Mesodermal cell (in vitro differentiated cells): ENCODE data around the gene PEAR1.
A peak's percentile ranks its signal among the peaks of the same experiment; 100 is the strongest.

ENCODE experiments used
- H3K27ac ChIP-seq: 2 replicates; pipeline ENCODE4 v1.7.0; 2013; ENCODE audit warnings: mild to moderate bottlenecking, low read depth, low read length, moderate library complexity; ENCODE audit not compliant: severe bottlenecking
- H3K36me3 ChIP-seq: 2 replicates; pipeline ENCODE4 v1.7.1; 2013; ENCODE audit warnings: mild to moderate bottlenecking, low read length, moderate library complexity; ENCODE audit not compliant: control insufficient read depth, insufficient read depth
- H3K4me1 ChIP-seq: one replicate; pipeline ENCODE4 v1.7.1; 2013; ENCODE audit warnings: mild to moderate bottlenecking, low read length; ENCODE audit not compliant: insufficient read depth, control insufficient read depth, poor library complexity, severe bottlenecking
- H3K4me3 ChIP-seq: 2 replicates; pipeline ENCODE4 v1.7.0; 2013; ENCODE audit warnings: low read length, control low read depth, mild to moderate bottlenecking; ENCODE audit not compliant: insufficient read depth, poor library complexity, severe bottlenecking; ENCODE audit errors: extremely low read depth
- H3K9me3 ChIP-seq: 2 replicates; pipeline ENCODE4 v1.7.1; 2013; ENCODE audit warnings: mild to moderate bottlenecking, low read length, moderate library complexity; ENCODE audit not compliant: control insufficient read depth
- WGBS, 2 experiments: methylation state at CpG; one replicate each; pipeline ENCODE4 v1.1.5; 2013; ENCODE audit warnings: missing lambda C conversion rate in 2 of 2; ENCODE audit not compliant: insufficient coverage in 2 of 2; 5-methylcytosine and 5-hydroxymethylcytosine counted together

The PEAR1 gene

GRCh38 chr1:156910309-156910782 is 16.8 kb downstream of the PEAR1 start:
- Histone ChIP-seq H3K4me1 (peaks cover 36% of the 10 kb centered on the region), H3K4me3 (no peak overlapping the region), H3K9me3 (peaks cover 6% of the 10 kb centered on the region), H3K36me3 (peaks cover 89% of the 10 kb centered on the region), H3K27ac (no peak overlapping the region)
- 42 to 47% methylated on average over 10 of the region's 18 CpGs for WGBS, 2 experiments

GRCh38 chr1:156911577-156912298 is 18.2 kb downstream of the PEAR1 start:
- no peak overlapping the region for H3K27ac ChIP-seq
- WGBS, 2 experiments: 92 to 93% methylated on average over 3 of the region's 6 CpGs
- H3K36me3 ChIP-seq: peaks cover 89% of the 10 kb centered on the region
- no peak overlapping the region for H3K4me3 ChIP-seq
- no peaks in the 10 kb centered on the region for H3K9me3 ChIP-seq
- H3K4me1 ChIP-seq: peaks cover 33% of the 10 kb centered on the region

DNA sequence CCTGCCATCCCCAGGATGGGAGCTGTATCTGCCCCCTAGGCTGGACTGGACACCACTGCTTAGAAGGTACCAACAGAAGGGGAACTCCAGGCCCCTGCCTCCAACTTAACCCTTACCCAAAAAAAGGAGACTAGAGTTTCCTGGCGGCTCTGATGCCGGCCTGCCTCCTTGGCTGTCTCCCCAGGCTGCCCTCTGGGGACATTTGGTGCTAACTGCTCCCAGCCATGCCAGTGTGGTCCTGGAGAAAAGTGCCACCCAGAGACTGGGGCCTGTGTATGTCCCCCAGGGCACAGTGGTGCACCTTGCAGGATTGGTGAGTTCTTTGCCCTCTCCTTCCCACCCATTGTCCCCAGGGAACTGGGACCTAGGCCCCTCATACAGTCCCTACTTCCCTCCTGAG is 18.8 kb downstream of the PEAR1 start:
- no peak overlapping the region for H3K4me3 ChIP-seq
- 90 to 91% methylated on average over 2 of the region's 2 CpGs for WGBS, 2 experiments
- peaks cover 27% of the 10 kb centered on the region for H3K4me1 ChIP-seq
- no peak overlapping the region for H3K27ac ChIP-seq
- H3K9me3 ChIP-seq: no peaks in the 10 kb centered on the region
- peaks cover 89% of the 10 kb centered on the region for H3K36me3 ChIP-seq

DNA sequence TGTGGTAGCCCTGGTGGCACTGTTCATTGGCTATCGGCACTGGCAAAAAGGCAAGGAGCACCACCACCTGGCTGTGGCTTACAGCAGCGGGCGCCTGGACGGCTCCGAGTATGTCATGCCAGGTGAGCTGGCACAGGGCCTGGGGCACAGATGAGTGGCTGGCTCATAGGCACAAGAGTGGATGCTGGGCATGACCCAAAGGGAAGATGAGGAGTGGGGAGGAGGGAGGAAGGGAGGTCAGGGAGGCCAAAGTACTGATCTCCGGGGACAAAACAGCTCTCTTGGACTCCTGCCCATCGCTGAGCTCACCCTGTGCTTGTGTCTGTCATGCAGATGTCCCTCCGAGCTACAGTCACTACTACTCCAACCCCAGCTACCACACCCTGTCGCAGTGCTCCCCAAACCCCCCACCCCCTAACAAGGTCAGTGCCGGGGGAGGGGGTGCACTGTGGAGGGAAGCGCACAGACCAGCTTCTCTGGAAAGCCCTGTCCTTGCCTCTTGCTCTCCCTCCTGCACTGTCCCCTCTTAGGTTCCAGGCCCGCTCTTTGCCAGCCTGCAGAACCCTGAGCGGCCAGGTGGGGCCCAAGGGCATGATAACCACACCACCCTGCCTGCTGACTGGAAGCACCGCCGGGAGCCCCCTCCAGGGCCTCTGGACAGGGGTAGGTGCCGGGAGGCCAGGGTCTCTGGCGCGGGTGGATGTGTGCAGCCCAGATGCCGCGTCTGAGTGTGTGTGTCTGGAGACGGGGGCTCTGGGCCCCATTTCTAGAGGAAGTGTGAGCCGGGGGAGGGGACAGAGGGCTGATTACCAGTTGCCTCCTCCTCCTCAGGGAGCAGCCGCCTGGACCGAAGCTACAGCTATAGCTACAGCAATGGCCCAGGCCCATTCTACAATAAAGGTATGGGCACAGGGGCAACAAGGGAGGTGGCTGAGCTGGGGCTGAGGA is 19.6 kb downstream of the PEAR1 start:
- peaks cover 90% of the 10 kb centered on the region for H3K36me3 ChIP-seq
- H3K4me1 ChIP-seq: peaks cover 23% of the 10 kb centered on the region
- H3K9me3 ChIP-seq: no peaks in the 10 kb centered on the region
- H3K27ac ChIP-seq: no peak overlapping the region
- WGBS, 2 experiments: 82 to 91% methylated on average over 11 to 16 of the region's 24 CpGs
- H3K4me3 ChIP-seq: no peak overlapping the region

DNA sequence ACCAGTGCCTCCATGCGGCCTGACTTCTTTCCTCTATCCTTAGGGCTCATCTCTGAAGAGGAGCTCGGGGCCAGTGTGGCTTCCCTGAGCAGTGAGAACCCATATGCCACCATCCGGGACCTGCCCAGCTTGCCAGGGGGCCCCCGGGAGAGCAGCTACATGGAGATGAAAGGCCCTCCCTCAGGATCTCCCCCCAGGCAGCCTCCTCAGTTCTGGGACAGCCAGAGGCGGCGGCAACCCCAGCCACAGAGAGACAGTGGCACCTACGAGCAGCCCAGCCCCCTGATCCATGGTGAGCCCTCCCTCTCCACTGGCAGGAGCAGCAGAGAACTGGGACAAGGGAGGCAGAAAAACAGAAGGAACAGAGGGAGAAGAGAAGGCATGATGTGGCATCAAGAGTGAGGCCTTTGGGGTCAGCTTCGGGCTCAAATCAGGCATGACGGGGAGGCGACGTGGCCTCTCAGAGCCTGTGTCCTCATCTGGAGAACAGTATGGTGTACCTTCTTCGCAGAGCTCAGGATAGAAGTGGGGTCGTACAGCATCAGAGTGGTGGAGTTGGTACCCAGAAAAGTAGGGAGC is 20.4 kb downstream of the PEAR1 start:
- WGBS, 2 experiments: 85 to 93% methylated on average over 8 to 9 of the region's 13 CpGs
- Histone ChIP-seq H3K4me1 (peaks cover 23% of the 10 kb centered on the region), H3K9me3 (no peaks in the 10 kb centered on the region), H3K36me3 (peaks cover 87% of the 10 kb centered on the region), H3K27ac (no peak overlapping the region), H3K4me3 (no peak overlapping the region)

- 68 to 81% methylated on average over 7 to 8 of the region's 9 CpGs for WGBS, 2 experiments
Observed at GRCh38 chr1:156914440-156914856, 20.9 kb downstream of the PEAR1 start.

GRCh38 chr1:156920233-156921052 is 26.9 kb downstream of the PEAR1 start, which contains the start of gene LRRC71:
TSS of gene LRRC71 (plus strand) at chr1:156920632. CDS start at chr1:156920804, 172 bp downstream.
- H3K36me3 ChIP-seq: peaks cover 26% of the 10 kb centered on the region
- H3K4me3 ChIP-seq: peak within 1 kb of the TSS; percentile 9
- WGBS, 2 experiments: 4 to 5% methylated on average over 51 to 59 of the region's 71 CpGs

More at GRCh38 chr1:156914440-156914856, 20.9 kb downstream of the PEAR1 start:
- Histone ChIP-seq H3K4me3 (no peak overlapping the region), H3K27ac (no peak overlapping the region), H3K4me1 (peaks cover 23% of the 10 kb centered on the region), H3K36me3 (peaks cover 81% of the 10 kb centered on the region), H3K9me3 (no peaks in the 10 kb centered on the region)

DNA sequence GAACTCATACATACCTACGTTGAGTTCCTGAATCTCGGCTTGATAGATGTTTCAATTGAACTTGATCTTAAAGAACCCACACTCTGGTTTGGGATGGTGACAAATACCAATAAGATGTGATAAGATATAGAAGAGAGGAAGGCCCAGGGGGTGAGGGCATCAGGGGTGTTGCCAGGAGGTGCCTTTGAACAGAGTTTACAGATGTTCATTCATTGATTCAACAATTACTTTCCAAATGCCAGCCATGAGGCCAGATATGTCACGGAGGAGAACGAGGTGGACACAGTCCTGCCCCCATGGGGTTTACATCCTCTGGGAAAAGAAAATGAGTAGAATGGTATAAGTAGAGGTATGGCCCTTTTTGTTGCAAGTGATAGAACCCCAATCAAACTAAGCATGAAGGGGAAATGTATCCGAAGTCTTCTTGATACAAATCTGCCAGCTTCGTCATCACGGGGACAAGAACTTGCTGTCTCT is 27.6 kb downstream of the PEAR1 start:
- 40 to 56% methylated on average over 4 to 7 of the region's 7 CpGs for WGBS, 2 experiments
- peak overlapping the region; percentile 9 for H3K4me3 ChIP-seq
- peaks cover 5% of the 10 kb centered on the region for H3K4me1 ChIP-seq
- H3K9me3 ChIP-seq: no peaks in the 10 kb centered on the region
- no peak overlapping the region for H3K27ac ChIP-seq
- H3K36me3 ChIP-seq: peaks cover 20% of the 10 kb centered on the region

More at GRCh38 chr1:156920233-156921052, 26.9 kb downstream of the PEAR1 start, which contains the start of gene LRRC71:
- H3K4me1 ChIP-seq: peaks cover 5% of the 10 kb centered on the region
- H3K27ac ChIP-seq: no peak within 1 kb of the TSS
- no peaks in the 10 kb centered on the region for H3K9me3 ChIP-seq

DNA sequence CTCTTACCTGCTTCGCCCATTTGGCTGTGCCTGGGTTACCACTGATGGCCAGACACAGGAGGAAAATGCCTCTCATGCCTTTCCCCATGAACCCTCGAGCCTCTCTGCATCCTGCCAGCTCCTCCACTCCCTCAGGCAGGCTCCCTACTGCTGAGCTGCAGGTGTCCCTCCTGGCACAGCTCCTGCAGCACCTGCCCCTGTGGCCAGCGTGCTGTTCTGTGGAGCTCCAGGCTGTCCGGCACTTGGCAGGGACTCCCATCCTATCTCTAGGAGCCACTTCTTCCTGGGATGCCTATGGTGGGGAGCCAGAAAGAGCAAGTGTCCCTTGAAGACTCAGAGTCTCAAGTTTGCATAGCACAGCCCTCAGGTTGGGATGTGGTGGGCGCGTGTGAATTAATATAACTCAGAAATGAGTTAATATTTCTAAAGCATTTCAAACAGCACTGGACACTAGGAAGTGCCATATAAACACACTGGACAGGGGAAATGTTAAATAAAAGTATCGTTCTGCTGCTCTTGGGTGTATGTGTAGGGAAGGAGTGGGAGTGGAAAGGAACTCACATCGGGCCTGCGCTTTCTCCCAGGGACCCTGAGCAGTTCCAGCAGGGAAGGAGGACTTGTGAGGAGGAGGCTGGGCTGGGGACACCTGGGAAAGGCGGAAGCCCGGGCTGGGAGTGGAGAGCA is 29.6 kb downstream of the PEAR1 start:
- peak overlapping the region; percentile 8 for H3K4me3 ChIP-seq
- H3K36me3 ChIP-seq: peaks cover under 1% of the 10 kb centered on the region
- H3K4me1 ChIP-seq: peaks cover 10% of the 10 kb centered on the region
- H3K27ac ChIP-seq: no peak overlapping the region
- H3K9me3 ChIP-seq: no peaks in the 10 kb centered on the region
- WGBS, 2 experiments: 5 to 8% methylated on average over 8 of the region's 11 CpGs
